Measurements from ENCODE around the gene DEFB129. TPM values are rescaled to one million over a fixed set of nuclear protein-coding genes. Genes with fewer than 3 reads are reported as not detected.

DEFB129 gene
- total and polyA plus RNA-seq, 10 of the 15 experiments (the other 5 are each of a cell fraction or from before 2014, with no cell fraction given) = not detected

GRCh38 chr20:258269-258858 is 31.3 kb downstream of the DEFB129 start (continued):
- TF ChIP-seq E2F8 (IDR thresholded peaks at IDR 0.05; ENCODE audit: low read depth, partially characterized antibody) (no peak), EP300 (IDR thresholded peaks at IDR 0.05; ENCODE audit: borderline replicate concordance in 1 of 2, control insufficient read depth in 1 of 2, low read depth in 2 of 2, low read length in 2 of 2) (no peak)

- intact Hi-C loops (cut with micrococcal nuclease; ENCODE audit: unreplicated experiment) = no loop called here
- 55% methylated on average over 8 of the region's 8 CpGs for WGBS (ENCODE audit: insufficient coverage, insufficient replicate concordance, low lambda C conversion rate, missing lambda C conversion rate)
- no peaks in the 10 kb centered on the region for H3K79me2 ChIP-seq (ENCODE audit: control insufficient read depth, insufficient read depth, low read length)
- no peak overlapping the region for H3K4me3 ChIP-seq
- FAIRE-seq (no peak), DNase-seq (ENCODE audit: low read depth, low spot score) (no peak), ATAC-seq (peak; percentile 73)
- H4K20me1 ChIP-seq (ENCODE audit: control insufficient read depth, insufficient read depth) = no peaks in the 10 kb centered on the region
- POLR2A ChIA-PET = no interaction called here
- no peaks in the 10 kb centered on the region for H3K36me3 ChIP-seq (ENCODE audit: control insufficient read depth in 2 of 2, insufficient read depth in 2 of 2, low read length in 1 of 2)
- CTCF ChIA-PET = interaction anchor here (0.7 to 4.9 kb wide), 4 partner anchors 8 to 75 kb away, joined by 3 to 25 read pairs (median 6); no protein-coding TSS in a partner anchor
- H2AFZ ChIP-seq (ENCODE audit: control insufficient read depth, low read depth, low read length) = no peak overlapping the region
- in situ Hi-C loops (cut with MboI) = no loop called here
- H3K27ac ChIP-seq (ENCODE audit: control insufficient read depth, insufficient read depth) = no peak overlapping the region
- RAD21 ChIA-PET (ENCODE audit: unreplicated experiment) = interaction anchor here (0.6 to 1.5 kb wide), 2 partner anchors 72 to 412 kb away, joined by 4 to 12 read pairs; no protein-coding TSS in a partner anchor
- SMC1A ChIA-PET (ENCODE audit: uncharacterized antibody, unreplicated experiment) = interaction anchor here (0.6 to 1.8 kb wide), 4 partner anchors 9 to 72 kb away, joined by 3 to 4 read pairs (median 4); no protein-coding TSS in a partner anchor
- no TSS peak for BruUV-seq (replicated peaks)
- no peaks in the 10 kb centered on the region for H3K4me1 ChIP-seq (ENCODE audit: control insufficient read depth, insufficient read depth, low read length)
- no peak overlapping the region for H3K9ac ChIP-seq (ENCODE audit: control insufficient read depth, insufficient read depth, low read length)
- no peaks in the 10 kb centered on the region; a peak in 1 of 4 replicates for H3K27me3 ChIP-seq (replicated peaks in 1 of 2; ENCODE audit: control insufficient read depth in 2 of 2, insufficient read depth in 2 of 2, low read length in 1 of 2)
- H3K4me2 ChIP-seq (ENCODE audit: control insufficient read depth, insufficient read depth) = no peak overlapping the region
- H3K9me3 ChIP-seq (replicated peaks; ENCODE audit: control insufficient read depth, insufficient read depth, low read length) = no peaks in the 10 kb centered on the region
- TF ChIP-seq SMC3 (IDR thresholded peaks at IDR 0.05; ENCODE audit: borderline replicate concordance, low read length) (peak; percentile 30; the same call in 1 of the 2 replicates), PBX3 (IDR thresholded peaks at IDR 0.05; ENCODE audit: insufficient replicate concordance, low read depth, low read length) (no peak), EED (IDR thresholded peaks at IDR 0.05; ENCODE audit: low read depth) (no peak), CREB1 (IDR thresholded peaks at IDR 0.05; ENCODE audit: low read depth) (no peak), MEF2B (IDR thresholded peaks at IDR 0.05; ENCODE audit: partially characterized antibody, poor library complexity, severe bottlenecking) (no peak), CHD2 (IDR thresholded peaks at IDR 0.05; ENCODE audit: borderline replicate concordance, low read depth, low read length) (no peak), USF1 (IDR thresholded peaks at IDR 0.05; ENCODE audit: borderline replicate concordance, extremely low read length, insufficient read depth, low read depth, low read length) (no peak), CTCF (IDR thresholded peaks at IDR 0.05 in 2 of 3, conservative IDR thresholded peaks at IDR 0.05 in 1 of 3; ENCODE audit: control insufficient read depth in 2 of 3, extremely low read depth in 1 of 3, insufficient read depth in 1 of 3, low read depth in 3 of 3, low read length in 3 of 3) (peak; percentile 20 to 36 (median 32); a peak in 4 of 6 replicates), MLLT1 (IDR thresholded peaks at IDR 0.05) (no peak)
Observed at GRCh38 chr20:258963-259362, 31.9 kb downstream of the DEFB129 start.

Data from GM12878 (cell line).